Measurements from ENCODE around the gene SLC15A5.
A peak's percentile ranks its signal among the peaks of the same experiment; 100 is the strongest.

SLC15A5 gene

DNA sequence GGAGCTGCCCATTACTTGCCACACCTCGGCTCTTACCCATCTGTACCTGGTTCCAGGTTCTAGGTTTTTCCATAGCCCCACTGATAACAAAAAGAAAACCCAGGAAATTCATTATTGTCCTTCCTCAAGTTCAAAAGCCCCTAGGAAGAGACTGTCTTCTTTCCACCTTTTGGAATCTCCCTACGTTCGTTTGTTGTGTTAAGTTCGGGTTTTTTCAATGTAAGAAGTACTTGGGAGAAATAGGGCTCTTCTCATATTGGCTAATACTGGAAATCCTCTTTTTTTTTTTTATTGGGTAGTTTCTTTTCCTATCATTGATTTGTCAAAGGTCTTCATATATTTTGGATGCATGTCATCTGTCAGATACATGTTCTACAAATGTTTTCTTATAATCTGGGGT, 17.3 kb downstream of the SLC15A5 start:
- no peak for DNase-seq

DNA sequence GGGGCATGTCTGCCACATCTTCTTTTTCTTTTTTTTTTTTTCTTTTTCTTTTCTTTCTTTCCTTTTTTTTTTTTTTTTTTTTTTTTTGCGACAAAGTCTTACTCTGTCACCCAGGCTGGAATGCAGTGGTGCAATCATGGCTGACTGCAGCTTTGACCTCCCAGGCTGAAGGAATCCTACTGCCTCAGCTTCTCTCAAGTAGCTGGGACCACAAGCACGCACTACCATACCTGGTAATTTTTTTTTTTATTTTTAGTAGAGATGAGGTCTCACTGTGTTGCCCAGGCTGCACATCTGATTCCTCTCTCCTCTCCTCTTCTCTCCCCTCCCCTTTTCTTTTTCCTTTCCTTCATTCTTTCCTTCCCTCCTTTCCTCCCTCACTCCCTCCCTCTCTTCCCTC, 18.5 kb downstream of the SLC15A5 start:
- no peak for DNase-seq

DNA sequence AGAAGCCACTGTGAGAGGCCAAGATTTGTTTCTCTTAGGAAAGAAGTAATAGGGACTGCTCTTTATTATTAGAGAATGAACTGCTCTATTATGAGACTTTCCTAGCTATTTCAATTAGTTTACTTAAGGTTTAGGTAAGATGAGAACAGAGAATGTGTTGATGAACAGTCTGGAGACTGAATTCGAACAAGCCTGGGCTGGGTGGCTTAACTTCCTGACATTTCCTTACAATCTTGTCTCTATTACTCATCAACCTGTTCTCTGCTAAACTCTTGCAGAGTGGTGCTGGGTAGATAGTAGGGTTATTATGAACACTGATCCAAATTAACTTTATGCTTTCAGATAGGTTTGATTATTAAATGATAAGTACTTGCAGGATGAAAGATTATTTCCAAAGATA, 31.2 kb downstream of the SLC15A5 start:
- no peak for DNase-seq

DNA sequence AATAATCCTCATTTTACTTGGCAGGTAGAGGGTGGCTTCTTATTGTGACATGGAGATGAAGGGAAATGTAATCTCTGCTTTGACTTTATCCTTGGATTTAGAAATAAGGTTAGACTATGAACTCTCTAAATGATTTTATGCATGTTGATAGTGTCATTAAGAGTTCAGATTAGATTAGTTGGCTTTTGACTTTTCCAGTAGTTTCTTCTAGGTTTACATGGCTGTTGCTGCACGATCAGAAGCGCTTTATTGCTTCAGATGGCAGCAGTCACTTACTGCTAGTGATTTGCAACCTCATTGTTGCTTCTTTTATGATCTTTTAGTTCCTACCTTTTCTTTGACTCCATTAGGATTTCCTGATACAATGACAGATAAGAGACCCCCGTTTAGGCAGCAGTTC, 32.3 kb downstream of the SLC15A5 start:
- no peak for DNase-seq

DNA sequence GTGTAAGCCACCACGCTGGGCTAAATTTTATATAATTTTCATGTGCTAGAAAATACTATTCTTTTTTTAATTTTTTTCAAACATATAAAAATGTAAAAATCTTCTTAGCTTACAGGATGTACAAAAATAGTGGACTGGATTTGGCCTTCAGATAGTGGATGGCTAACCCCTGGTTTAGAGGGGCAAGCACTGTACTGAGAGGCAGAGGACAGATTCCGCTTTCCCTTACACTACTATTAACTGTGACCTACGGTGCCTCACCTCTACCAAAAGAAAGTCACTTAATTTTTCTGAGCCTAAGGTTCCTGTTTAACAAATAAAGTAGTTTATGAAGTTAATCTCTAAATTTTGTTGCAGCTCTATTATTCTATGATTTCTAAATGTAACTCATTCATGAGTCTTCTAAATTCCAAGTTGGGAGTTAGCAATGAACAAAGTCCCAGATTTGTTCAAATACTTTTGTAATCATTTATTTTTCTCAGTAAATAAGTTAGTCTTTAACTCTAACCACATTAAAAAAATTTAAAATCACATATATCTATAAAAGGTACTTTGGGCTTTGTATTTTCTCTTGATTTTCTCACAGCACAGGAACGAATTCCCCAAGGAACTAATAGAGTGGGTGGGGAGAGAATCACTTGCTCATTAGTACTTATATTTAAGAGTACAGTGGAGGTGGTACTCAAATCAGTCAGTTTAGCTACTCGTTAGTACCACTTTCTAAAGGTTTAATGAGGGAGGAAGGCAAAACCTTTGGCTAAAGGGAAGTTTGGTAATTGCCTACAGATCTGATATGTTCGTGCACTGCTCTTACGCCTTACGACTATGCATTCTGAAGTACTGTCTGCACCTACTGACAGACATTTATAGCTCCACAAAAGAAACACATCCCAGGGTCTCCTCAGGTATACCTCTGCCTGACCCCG, 33.7 kb downstream of the SLC15A5 start:
- DNase-seq = no peak

DNA sequence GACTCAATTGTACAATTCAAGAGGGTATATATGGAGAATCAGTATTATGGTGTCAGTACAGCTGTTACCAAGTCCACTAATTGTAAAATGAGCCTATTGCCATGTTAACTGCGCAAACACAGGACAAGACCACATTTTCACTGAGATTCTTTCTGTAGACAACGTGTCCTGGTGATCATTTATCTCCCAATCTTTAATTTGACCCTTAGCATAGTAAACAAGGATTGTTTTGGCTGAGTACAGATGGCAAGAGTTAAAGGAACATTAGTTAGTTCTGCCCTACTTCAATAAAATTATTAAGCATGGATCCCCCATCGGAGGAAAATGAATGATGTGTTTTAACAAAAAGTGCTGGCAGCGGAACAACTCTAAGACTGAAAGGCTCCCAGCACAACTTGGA, 36.1 kb downstream of the SLC15A5 start:
- DNase-seq = no peak

DNA sequence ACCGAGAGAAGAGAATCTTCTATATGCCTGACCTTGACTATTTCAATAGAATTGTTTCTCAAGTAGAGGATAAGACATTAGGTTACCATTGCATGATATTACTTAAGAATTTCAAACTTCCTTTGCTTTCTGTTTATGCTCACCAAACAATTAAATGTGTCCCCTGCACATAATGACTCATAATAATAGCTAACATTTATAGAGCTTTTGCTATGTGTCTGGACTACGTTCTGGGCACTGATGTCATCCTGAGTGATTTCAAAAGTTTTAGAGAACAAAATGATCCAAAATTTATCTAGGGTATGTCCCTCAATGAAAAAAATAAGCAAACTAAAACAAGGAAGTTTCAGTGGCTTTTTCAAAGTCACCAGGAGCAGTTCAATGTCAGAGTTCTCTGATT, 38.8 kb downstream of the SLC15A5 start:
- DNase-seq = no peak

DNA sequence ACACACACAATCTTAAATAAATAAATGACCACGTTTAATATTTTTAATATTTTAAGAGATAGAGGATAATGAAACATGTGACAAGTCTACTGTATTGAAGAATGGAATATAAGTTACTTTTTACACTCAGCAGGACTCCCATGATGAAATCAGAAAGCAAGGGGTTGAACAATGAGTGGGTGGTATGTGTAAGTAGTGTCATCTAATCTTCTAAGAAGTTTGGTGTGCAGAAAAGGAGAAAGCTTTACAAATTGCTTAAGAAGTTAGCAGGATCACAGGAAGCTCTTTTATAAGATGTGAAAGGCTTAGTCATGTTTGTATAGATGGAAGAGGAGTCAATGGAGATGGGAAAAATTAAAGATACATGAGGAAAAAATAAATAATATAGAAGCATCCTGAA, 47.8 kb downstream of the SLC15A5 start:
- no peak for DNase-seq

DNA sequence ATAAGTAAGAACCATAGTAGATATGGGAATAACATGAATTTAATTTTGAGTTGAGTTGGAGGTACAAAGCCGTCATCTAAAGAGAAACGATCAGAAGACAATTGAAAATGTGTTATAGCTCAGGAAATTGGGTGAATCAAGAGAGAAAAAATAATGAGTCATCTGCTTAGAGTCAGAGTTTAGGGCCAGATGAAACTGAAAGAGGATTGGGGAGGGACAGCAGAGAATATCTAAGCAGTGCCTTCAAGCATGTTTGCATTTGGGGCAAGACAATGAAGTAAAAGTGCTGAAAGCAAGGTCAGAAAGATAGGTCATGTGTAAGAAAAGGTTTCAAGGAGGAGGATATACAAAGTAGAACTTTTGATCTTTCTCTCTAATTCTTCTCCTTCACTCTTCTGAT, 49.4 kb downstream of the SLC15A5 start:
- DNase-seq = no peak

DNA sequence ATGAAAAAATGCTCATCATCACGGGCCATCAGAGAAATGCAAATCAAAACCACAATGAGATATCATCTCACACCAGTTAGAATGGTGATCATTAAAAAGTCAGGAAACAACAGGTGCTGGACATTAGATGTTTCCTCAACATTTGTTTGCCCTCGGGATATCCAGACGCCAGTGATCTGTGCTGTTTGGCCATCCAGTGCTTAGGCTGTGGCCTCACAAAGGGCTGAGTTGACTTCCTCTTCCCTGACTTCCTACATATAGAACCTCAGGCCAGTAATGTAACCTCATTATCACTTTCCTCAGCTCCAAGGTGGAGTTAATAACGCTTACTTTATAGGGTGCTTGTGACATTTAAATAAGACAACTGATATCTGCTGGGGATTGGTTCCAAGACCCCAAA, 51.8 kb downstream of the SLC15A5 start:
- no peak for DNase-seq

DNA sequence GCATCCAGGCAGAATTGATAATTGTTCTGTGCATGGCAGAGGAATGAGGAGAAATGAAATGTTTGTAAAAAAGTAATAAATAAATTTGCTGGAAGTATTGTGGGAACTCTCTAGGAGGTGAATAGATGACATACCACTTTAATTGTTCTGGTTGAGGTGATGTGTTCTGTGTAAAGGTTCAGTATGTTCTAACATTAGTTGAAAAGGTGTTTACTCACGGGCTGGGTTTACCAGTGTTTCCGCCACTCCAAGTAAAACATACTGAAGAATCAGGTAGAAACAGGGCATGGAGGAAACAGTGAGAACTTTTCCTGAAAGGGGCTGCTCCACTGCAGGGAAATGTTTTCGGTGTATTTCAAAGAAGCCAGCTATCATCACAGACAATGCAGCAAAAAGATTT, 53.3 kb downstream of the SLC15A5 start:
- DNase-seq = no peak

DNA sequence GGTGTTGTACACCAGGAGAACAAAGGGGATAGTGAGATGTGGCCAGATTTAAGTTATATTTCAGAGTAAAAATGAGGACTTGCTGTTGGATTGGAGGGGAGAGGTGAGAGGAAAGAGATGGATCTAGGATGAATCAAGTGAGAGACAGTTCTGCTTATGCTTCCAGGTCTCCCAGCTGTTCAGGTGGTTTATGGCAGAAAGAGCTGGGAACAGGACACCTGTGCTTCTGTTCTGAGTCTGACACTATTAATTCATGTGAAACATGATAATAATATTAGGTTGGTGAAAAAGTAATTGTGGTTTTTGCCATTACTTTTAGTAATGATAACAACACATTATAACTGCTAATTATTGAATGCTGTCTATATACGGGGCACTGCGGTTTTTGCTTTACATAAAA, 55.7 kb downstream of the SLC15A5 start:
- no peak for DNase-seq

DNA sequence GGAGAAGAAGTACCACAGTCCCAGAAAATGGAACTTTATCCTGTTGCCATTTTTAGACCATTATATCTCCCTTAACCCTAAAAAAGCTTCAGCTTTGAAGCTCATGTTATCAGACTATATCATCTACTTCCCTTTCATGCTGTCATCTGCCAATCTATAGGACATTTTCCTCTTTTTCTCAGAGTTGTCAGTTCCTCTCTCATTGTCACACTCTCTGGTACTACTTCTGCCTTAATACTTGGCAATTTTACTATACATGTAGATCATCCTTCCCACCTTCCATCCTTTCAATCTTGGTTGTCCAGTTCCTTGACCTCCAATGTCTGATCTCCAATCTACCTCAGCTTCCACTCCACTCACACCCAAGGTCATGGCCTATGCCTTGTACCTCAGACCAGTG, 57.4 kb downstream of the SLC15A5 start:
- DNase-seq = no peak

DNA sequence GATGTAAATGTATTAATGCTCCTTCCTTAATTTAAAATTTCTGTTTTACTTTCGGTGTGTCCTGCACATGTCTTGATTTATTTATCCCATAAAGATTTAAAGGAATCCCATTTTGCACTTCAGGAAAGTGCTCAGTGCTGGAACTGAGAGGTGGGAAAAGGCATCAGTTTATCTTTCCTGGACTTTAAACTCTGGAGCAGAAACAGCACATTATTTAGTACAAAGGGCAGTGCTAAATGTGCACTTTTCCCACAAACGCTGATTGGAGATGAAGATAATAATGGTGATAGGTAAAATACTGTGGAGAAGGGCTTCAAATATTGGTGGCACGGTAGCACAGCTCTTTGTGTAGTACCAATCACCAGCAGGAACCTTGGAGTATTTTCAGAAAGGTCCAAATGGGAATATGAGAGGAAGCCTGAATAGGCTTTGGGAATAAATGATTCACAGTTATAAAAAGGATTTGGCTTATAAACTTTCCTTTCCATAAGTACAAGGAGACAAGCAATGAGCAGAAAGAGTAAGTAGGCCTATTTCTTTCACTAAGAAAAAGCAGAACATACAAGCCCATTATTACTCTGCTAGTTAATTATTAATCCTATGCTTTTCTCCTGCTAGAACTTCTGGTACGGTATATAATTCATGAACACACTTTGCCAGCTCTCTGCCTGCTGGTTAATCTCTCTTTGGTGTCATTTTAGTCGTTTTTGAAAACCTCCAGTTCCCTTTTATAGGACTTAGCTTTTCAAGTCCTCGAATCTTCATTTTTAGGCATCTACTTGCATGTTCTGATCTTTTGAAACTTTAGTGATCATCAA, 58.3 kb downstream of the SLC15A5 start:
- DNase-seq = no peak

DNA sequence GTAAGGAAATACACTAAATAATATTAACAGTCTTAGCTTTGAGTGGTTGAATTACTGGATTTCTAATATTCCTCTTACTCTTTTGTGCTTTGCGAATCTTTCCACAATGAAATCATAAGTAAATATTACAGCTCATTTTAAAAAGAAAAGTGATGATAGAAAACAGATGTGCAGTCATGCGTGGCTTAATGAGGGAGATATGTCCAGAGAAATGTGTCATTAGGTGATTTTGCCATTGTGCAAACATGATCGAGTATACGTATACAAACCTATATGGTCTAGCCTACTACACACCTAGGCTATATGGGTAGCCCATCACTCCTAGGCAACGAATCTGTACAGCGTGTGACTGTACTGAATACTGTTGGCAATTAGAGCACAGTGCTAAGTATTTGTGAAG, 59.3 kb downstream of the SLC15A5 start:
- no peak for DNase-seq

DNA sequence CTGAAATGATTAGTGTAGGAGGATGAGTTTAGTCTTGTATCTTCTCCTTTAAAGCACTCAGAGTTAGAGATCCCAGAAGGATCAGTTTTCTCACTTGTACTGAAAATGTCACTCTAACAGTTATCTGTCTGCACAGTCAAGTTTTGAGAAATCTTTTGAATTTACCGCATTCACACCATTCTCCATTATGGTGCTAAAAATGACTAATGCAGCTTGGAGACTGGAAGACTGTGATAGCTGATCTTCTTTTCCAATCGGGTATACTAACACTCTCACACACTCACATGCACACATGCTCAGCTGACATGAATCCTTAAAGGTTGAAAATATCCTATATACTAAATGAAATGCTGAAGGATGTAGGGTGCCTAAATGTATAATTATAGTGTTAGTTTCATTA, 65.8 kb downstream of the SLC15A5 start:
- no peak for DNase-seq

DNA sequence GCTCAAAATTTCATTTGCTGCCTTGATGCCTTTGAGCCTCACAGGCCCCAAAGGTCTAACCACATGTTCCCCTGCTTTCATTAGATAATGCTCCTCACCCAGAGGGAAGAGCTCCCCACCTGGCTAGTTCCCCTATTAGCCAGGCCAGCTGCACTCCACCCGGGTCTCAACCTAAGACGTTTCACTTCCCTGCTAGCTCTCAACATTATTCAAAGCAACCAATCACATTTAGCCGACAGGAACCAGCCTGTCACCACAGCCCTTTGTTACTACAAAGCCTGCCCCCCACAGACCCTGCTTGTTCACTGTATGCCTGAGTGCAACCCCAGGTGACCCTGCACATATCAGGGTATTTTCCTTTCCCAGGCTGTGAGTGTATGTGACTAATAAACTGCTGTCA, 78.6 kb downstream of the SLC15A5 start:
- DNase-seq = peak; percentile 22

DNA sequence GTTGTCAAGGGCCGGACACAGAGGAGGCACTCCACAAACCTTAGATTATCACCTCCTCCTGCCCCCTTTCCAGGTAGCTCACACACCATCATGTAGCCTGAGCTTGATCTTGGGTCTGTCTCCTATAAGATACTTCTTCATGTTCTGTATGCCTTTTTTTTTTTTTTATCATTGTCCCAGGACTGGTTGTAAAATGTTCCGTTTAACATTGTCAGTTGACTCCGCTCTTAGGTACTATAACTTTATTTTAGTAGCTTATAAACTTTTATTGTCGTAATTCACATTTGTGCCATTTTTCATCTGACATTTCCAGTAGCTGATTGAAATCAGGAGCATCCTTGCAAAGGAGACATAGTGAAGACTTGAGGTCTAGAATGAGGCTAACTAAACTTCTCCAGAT, 79.9 kb downstream of the SLC15A5 start:
- DNase-seq = no peak

DNA sequence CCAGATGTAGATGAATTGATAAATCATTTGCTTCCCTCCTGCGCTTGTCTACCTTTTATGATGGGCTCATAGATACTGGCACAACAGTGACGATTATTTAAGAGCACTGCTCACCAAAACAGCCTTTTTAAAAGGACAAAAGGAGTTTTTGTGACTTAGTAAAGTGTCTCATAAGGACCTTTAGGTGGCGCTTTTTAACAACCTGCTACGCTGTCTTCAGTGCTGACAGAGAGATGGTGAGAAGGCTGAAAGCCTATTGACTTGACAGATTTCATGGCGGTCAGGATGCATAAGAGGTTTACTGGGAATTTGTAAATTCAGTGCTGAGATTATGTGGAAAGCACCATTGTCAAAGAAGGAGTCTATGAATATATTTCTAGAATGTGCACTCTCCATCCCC, 87.6 kb downstream of the SLC15A5 start:
- no peak for DNase-seq

DNA sequence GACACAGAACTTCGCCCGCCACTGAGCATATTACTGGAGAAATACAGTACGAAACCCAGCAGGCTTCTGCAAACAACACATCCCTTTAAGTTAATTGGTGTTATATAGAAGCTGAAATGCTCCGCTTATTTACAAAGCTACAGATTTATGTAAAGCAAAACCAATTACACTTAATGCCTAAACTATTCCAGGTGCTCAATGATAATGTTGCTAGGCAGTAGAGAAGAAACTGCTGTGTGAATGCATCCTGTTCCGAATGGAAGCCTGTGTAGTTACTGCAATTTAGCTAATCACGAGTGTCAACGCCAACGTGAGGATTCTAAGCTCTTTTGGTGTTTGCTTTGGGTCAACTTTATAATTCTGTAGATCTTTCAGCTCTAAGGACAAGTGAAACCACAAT, 89.8 kb downstream of the SLC15A5 start:
- DNase-seq = no peak

DNA sequence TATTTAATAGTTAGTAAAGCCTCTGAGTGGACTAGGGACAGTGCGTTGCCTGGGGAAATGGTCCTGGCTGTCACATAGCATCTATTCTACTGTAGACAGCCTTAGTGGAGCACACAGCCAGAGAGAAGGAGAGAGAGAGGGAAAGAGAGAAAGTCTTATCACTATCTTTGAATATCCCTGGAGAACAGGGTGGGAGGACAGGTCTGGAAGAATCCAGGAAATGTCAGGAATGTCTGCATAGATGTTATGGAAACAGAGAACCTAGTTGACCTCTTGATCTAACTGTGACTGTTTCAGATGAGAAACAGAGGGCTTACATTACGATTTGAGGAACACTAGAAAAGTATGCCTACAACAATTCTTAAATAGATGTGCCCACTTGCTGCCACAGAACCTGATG, 92.8 kb downstream of the SLC15A5 start:
- no peak for DNase-seq

DNA sequence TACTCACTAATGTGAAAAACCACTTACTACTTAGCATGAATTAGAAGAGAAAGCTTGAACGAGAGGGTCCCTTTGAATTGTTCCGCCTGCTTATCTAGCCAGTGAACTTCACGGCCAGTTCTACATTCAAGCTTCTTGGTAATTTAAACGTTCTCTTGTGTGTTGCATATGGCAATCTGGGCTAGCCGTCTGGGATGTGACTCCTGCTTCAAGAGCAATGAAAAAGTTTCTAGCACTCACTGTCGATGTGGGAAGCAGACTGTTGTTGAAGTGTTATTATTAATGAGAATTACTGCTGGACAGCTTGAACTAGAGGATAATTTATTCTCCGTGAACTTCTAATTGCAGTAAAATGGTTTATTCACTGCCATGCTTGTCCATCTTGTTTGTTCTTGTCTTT, 93.9 kb downstream of the SLC15A5 start:
- DNase-seq = no peak

DNA sequence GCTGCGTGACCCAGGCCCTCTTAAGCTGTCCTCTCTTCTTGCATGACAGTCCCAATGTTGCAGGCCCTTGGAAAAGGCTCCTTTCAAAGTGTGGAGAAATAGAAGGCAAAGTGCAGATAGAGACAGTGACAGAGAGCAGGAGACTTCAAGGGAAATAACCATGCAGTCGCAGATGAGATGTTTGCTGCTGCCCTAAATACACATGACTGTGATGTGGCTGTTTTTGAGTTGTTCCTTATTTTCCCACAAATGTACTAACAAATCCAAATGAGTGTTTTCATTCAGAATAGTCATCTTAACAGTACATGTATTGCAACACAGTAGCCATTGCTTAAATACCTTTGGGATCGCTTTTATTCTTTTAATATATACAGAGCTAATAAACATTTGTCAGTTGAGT, 101.6 kb downstream of the SLC15A5 start:
- no peak for DNase-seq

DNA sequence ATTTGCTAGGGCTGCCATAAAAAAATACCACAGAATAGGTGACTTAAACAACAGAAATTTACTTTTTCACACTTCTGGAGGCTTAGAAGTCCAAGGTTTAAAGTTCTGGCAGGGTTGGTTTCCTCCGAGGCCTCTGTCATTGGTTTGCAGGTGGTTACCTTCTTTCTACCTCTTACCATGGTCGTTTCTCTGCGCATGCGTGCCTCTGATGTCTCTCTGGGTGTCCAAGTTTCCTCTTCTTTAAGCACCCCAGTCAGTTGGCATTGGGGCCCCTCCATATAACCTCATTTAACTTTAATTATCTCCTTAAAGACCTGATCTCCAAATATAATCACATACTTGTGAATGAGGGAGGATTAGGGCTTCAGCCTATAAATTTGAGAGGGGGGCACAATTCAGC, 103.2 kb downstream of the SLC15A5 start:
- DNase-seq = no peak

Measured in CD4-positive, alpha-beta T cell treated with Interleukin-15 for 1 hour (primary cell).